ENCODE data around the gene CCDC28B. TPM values are rescaled to one million over a fixed set of nuclear protein-coding genes. Genes with fewer than 3 reads are reported as not detected.

The CCDC28B gene
- total RNA-seq, 2 experiments from 2014 or later = 28.3 to 53.4 TPM

DNA sequence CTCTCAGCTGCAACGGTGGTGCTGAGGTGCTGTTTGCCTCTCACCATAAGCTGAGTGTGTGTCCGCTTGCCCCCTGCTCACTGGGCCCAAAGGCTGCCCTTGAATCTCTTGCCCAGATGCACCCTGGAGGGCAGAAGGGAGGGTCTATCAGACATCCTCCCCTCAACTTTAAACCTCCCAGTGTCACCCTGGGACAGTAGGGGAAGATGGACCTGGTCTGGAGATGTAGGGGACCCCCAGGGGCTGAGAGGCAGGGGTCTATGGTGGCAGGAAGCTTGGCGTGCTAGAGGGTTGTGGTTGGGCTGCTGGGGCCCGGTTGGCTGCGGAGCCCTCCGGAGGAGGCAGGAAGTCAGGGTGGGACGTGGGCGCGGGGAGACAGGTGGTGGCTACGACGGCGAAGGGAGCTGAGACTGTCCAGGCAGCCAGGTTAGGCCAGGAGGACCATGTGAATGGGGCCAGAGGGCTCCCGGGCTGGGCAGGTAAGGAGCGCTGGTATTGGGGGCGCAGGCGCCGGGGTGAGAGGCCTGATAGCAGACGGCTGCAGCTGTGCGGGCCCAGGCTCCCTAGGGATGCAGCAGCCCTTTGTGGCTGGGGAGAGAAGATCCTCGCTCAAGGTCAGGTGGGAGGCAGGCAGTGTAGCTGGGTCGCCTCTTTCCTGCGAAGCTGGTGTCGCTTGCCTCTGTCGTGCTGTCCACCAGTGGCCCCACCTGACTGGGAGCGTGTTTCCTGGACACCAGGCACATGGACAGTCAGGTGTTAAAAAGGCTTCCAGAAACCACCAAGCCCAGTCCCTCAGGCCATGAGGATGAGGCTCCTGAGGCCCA is 50.7 kb downstream of the CCDC28B start, which contains the start of gene LCK:
Gene LCK (plus strand): TSS at position 373 of the 824 bp plus-strand sequence. CDS start 23,065 bp downstream, outside the sequence.
- Histone ChIP-seq H3K9me2 (ENCODE audit: insufficient read depth, low read length) (no peaks in the 10 kb centered on the region), H3K4me3 (ENCODE audit: low read depth, low read length, poor library complexity, severe bottlenecking) (peak within 1 kb of the TSS; percentile 69), H3K36me3 (ENCODE audit: insufficient read depth, low read length) (no peaks in the 10 kb centered on the region), H4K20me1 (ENCODE audit: insufficient read depth, low read length) (no peaks in the 10 kb centered on the region), H3K4me1 (ENCODE audit: insufficient read depth, low read length, poor library complexity, severe bottlenecking) (peaks cover 100% of the 10 kb centered on the region), H3K9me3 (ENCODE audit: low read length) (no peaks in the 10 kb centered on the region), H2AFZ (ENCODE audit: low read length) (peak within 1 kb of the TSS; percentile 0; the same call in 1 of the 2 replicates), H3K27ac (ENCODE audit: low read depth, low read length, poor library complexity, severe bottlenecking) (peak within 1 kb of the TSS; percentile 99), H3K79me2 (ENCODE audit: insufficient read depth, low read depth, low read length) (peaks cover 43% of the 10 kb centered on the region; the same call in 1 of the 2 replicates), H3K4me2 (ENCODE audit: low read length) (peak within 1 kb of the TSS; percentile 83)
- intact Hi-C loops (cut with micrococcal nuclease; ENCODE audit: unreplicated experiment) = loop anchor here (1.0 to 2.0 kb wide), 4 partner anchors 14 to 65 kb away; partner anchors contain the start of genes EIF3I, HDAC1 and TMEM234
- no TSS peak for BruUV-seq (replicated peaks)
- TF ChIP-seq, protein P1, sequence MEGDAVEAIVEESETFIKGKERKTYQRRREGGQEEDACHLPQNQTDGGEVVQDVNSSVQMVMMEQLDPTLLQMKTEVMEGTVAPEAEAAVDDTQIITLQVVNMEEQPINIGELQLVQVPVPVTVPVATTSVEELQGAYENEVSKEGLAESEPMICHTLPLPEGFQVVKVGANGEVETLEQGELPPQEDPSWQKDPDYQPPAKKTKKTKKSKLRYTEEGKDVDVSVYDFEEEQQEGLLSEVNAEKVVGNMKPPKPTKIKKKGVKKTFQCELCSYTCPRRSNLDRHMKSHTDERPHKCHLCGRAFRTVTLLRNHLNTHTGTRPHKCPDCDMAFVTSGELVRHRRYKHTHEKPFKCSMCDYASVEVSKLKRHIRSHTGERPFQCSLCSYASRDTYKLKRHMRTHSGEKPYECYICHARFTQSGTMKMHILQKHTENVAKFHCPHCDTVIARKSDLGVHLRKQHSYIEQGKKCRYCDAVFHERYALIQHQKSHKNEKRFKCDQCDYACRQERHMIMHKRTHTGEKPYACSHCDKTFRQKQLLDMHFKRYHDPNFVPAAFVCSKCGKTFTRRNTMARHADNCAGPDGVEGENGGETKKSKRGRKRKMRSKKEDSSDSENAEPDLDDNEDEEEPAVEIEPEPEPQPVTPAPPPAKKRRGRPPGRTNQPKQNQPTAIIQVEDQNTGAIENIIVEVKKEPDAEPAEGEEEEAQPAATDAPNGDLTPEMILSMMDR (conservative IDR thresholded peaks at IDR 0.05; ENCODE audit: low read length) = no peak
- no peak for TF ChIP-seq EZH2phosphoT487 (IDR thresholded peaks at IDR 0.05; ENCODE audit: borderline replicate concordance, low read depth, low read length)
- ChIA-PET POLR2A (interaction anchor here (0.6 to 9.6 kb wide), 12 partner anchors 9 to 100 kb away, joined by 3 to 79 read pairs (median 4); partner anchors contain the start of gene HDAC1), CTCF (ENCODE audit: unreplicated experiment) (interaction anchor here (0.7 to 1.5 kb wide), 5 partner anchors 35 to 94 kb away, joined by 3 to 6 read pairs (median 3); no protein-coding TSS in a partner anchor)
- peak; percentile 85 for DNase-seq (ENCODE audit: low spot score)

Other genes starting within 250 kb of the CCDC28B start
- gene KHDRBS1, start 186.7 kb upstream of the CCDC28B start, total RNA-seq (2014; rRNA removed; shearing (Covaris generic)) = 87.7 and 94.7 TPM in 2 replicates
- gene KHDRBS1, start 186.7 kb upstream of the CCDC28B start, total RNA-seq (2022) = 200 and 220 TPM in 2 replicates
- gene TMEM39B, start 127.7 kb upstream of the CCDC28B start, total RNA-seq (2014; rRNA removed; shearing (Covaris generic)) = 10.0 and 11.3 TPM in 2 replicates
- gene TMEM39B, start 127.7 kb upstream of the CCDC28B start, total RNA-seq (2022) = 35.9 and 38.8 TPM in 2 replicates
- gene KPNA6, start 92.5 kb upstream of the CCDC28B start, total RNA-seq (2014; rRNA removed; shearing (Covaris generic)) = 16.6 and 19.5 TPM in 2 replicates
- 36.3 and 40.7 TPM in 2 replicates for gene KPNA6, start 92.5 kb upstream of the CCDC28B start, total RNA-seq (2022)
- 42.0 and 47.5 TPM in 2 replicates for gene TXLNA, start 20.9 kb upstream of the CCDC28B start, total RNA-seq (2014; rRNA removed; shearing (Covaris generic))
- gene TXLNA, start 20.9 kb upstream of the CCDC28B start, total RNA-seq (2022) = 46.4 and 47.3 TPM in 2 replicates
- 12.1 and 14.5 TPM in 2 replicates for gene IQCC, start 5.1 kb downstream of the CCDC28B start, total RNA-seq (2014; rRNA removed; shearing (Covaris generic))
- gene IQCC, start 5.1 kb downstream of the CCDC28B start, total RNA-seq (2022) = 8.0 and 8.4 TPM in 2 replicates
- gene DCDC2B, start 8.5 kb downstream of the CCDC28B start, total RNA-seq (2014; rRNA removed; shearing (Covaris generic)) = 0.06 and 0.15 TPM in 2 replicates
- 0.26 and 0.29 TPM in 2 replicates for gene DCDC2B, start 8.5 kb downstream of the CCDC28B start, total RNA-seq (2022)
- 14.9 and 17.1 TPM in 2 replicates for gene TMEM234, start 21.8 kb downstream of the CCDC28B start, total RNA-seq (2014; rRNA removed; shearing (Covaris generic))
- gene TMEM234, start 21.8 kb downstream of the CCDC28B start, total RNA-seq (2022) = 17.5 and 24.5 TPM in 2 replicates
- 144 and 182 TPM in 2 replicates for gene EIF3I, start 21.8 kb downstream of the CCDC28B start, total RNA-seq (2014; rRNA removed; shearing (Covaris generic))
- gene EIF3I, start 21.8 kb downstream of the CCDC28B start, total RNA-seq (2022) = 193 and 207 TPM in 2 replicates
- 1.1 and 1.6 TPM in 2 replicates for gene FAM167B, start 46.6 kb downstream of the CCDC28B start, total RNA-seq (2014; rRNA removed; shearing (Covaris generic))
- gene FAM167B, start 46.6 kb downstream of the CCDC28B start, total RNA-seq (2022) = 1.8 and 3.1 TPM in 2 replicates
- 217 and 218 TPM in 2 replicates for gene LCK, start 50.7 kb downstream of the CCDC28B start, total RNA-seq (2014; rRNA removed; shearing (Covaris generic))
- 135 and 146 TPM in 2 replicates for gene LCK, start 50.7 kb downstream of the CCDC28B start, total RNA-seq (2022)
- 259 and 270 TPM in 2 replicates for gene HDAC1, start 91.5 kb downstream of the CCDC28B start, total RNA-seq (2014; rRNA removed; shearing (Covaris generic))
- 254 and 263 TPM in 2 replicates for gene HDAC1, start 91.5 kb downstream of the CCDC28B start, total RNA-seq (2022)
- gene MARCKSL1, start 135.6 kb downstream of the CCDC28B start, total RNA-seq (2014; rRNA removed; shearing (Covaris generic)) = 120 and 130 TPM in 2 replicates
- gene MARCKSL1, start 135.6 kb downstream of the CCDC28B start, total RNA-seq (2022) = 246 and 288 TPM in 2 replicates
- gene FAM229A, start 161.9 kb downstream of the CCDC28B start, total RNA-seq (2014; rRNA removed; shearing (Covaris generic)) = 3.2 and 5.2 TPM in 2 replicates
- gene FAM229A, start 161.9 kb downstream of the CCDC28B start, total RNA-seq (2022) = 13.5 and 16.5 TPM in 2 replicates
- gene TSSK3, start 161.9 kb downstream of the CCDC28B start, total RNA-seq (2014; rRNA removed; shearing (Covaris generic)) = 1.1 and 2.0 TPM in 2 replicates
- gene TSSK3, start 161.9 kb downstream of the CCDC28B start, total RNA-seq (2022) = 7.8 and 10.1 TPM in 2 replicates
- gene BSDC1, start 193.8 kb downstream of the CCDC28B start, total RNA-seq (2014; rRNA removed; shearing (Covaris generic)) = 21.8 and 29.6 TPM in 2 replicates
- gene BSDC1, start 193.8 kb downstream of the CCDC28B start, total RNA-seq (2022) = 41.8 and 42.5 TPM in 2 replicates